Transverse colon (tissue), 3 donors: ENCODE measurements around the gene ITIH4.

Experiments used
- POLR2A ChIP-seq: fragments of 450-650 bp; IDR thresholded peaks from one replicate; pipeline ENCODE4 v1.6.1; 2016; ENCODE audit warnings: antibody characterized with exemption, mild to moderate bottlenecking, moderate library complexity
- TF ChIP-seq, protein P1 (sequence below), 5 experiments: fragments of 200-600 bp in 3 of 5; fragments of 450-650 bp in 2 of 5; sonication (generic) in 3 of 5; IDR thresholded peaks; 1 replicate in 2 of 5; 2 replicates in 3 of 5; pipeline ENCODE4 v1.5.1; 2016 to 2017; ENCODE audit warnings: antibody characterized with exemption in 5 of 5, inconsistent platforms in 3 of 5, mild to moderate bottlenecking in 2 of 5, moderate library complexity in 1 of 5

DNA sequence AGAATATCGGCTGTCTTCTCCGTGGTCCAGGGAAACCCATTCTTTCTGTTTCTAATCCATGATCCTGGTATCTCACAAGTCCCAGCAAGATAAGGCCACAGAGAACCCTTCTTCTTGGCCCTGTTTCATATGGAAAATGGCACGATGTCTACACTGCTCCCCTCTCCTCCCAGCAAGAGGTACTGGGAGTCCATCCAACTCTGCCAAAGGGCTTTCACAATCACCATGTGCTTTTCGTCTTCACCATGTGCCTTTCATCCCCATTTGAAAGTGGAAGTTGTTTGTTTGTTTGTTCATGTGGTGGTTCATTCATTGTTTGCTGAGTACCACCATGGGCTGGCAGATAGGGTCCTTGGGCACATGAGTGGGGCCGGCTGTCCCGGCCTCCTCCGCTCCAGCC, 30.4 kb downstream of the ITIH4 start:
- TF ChIP-seq POLR2A = no peak
- TF ChIP-seq, protein P1, sequence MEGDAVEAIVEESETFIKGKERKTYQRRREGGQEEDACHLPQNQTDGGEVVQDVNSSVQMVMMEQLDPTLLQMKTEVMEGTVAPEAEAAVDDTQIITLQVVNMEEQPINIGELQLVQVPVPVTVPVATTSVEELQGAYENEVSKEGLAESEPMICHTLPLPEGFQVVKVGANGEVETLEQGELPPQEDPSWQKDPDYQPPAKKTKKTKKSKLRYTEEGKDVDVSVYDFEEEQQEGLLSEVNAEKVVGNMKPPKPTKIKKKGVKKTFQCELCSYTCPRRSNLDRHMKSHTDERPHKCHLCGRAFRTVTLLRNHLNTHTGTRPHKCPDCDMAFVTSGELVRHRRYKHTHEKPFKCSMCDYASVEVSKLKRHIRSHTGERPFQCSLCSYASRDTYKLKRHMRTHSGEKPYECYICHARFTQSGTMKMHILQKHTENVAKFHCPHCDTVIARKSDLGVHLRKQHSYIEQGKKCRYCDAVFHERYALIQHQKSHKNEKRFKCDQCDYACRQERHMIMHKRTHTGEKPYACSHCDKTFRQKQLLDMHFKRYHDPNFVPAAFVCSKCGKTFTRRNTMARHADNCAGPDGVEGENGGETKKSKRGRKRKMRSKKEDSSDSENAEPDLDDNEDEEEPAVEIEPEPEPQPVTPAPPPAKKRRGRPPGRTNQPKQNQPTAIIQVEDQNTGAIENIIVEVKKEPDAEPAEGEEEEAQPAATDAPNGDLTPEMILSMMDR (IDR thresholded peaks at IDR 0.05) = no peak
